H9 (cell line): ENCODE results near the gene TMSB10. TPM values are rescaled to one million over a fixed set of nuclear protein-coding genes. Genes with fewer than 3 reads are reported as not detected.
A peak's percentile ranks its signal among the peaks of the same experiment; 100 is the strongest.

Experiments
- DNase-seq: peaks from one replicate; pipeline ENCODE4 v3.0.0-alpha.2; 2017
- H2AFZ ChIP-seq: one replicate; pipeline ENCODE4 v1.6.1; 2013; ENCODE audit warnings: mild to moderate bottlenecking, low read length, control low read depth, moderate library complexity
- H2AK5ac ChIP-seq: 2 replicates; pipeline ENCODE4 v1.6.1; 2013; ENCODE audit warnings: low read length, control low read depth, mixed read lengths; ENCODE audit not compliant: insufficient read length
- H2BK120ac ChIP-seq: one replicate; pipeline ENCODE4 v1.6.1; 2013; ENCODE audit warnings: low read depth, mild to moderate bottlenecking, low read length, control low read depth, inconsistent platforms; ENCODE audit not compliant: poor library complexity, severe bottlenecking
- H2BK12ac ChIP-seq: 2 replicates; pipeline ENCODE4 v1.6.1; 2013; ENCODE audit warnings: low read length, control low read depth, mixed read lengths, low read depth; ENCODE audit not compliant: insufficient read length
- H2BK15ac ChIP-seq: 2 replicates; pipeline ENCODE4 v1.6.1; 2013; ENCODE audit warnings: low read depth, low read length, control low read depth
- H2BK20ac ChIP-seq: one replicate; pipeline ENCODE4 v1.6.1; 2013; ENCODE audit warnings: low read depth, mild to moderate bottlenecking, low read length, control low read depth, inconsistent platforms; ENCODE audit not compliant: poor library complexity, severe bottlenecking
- H2BK5ac ChIP-seq: 2 replicates; pipeline ENCODE4 v1.6.1; 2013; ENCODE audit warnings: low read length, control low read depth, mixed read lengths; ENCODE audit not compliant: insufficient read length
- H3K14ac ChIP-seq: 2 replicates; pipeline ENCODE4 v1.6.1; 2013; ENCODE audit warnings: low read length, control low read depth; ENCODE audit not compliant: insufficient read depth
- H3K18ac ChIP-seq: 2 replicates; pipeline ENCODE4 v1.6.1; 2013; ENCODE audit warnings: low read depth, mild to moderate bottlenecking, mixed read lengths, low read length, control low read depth; ENCODE audit not compliant: insufficient read length
- H3K23ac ChIP-seq: 2 replicates; pipeline ENCODE4 v1.6.1; 2013; ENCODE audit warnings: low read length, control low read depth, mixed read lengths, low read depth; ENCODE audit not compliant: insufficient read length
- H3K23me2 ChIP-seq: 2 replicates; pipeline ENCODE4 v1.6.1; 2013; ENCODE audit warnings: low read depth, mild to moderate bottlenecking, mixed read lengths, low read length, control low read depth; ENCODE audit not compliant: insufficient read length, poor library complexity, severe bottlenecking
- H3K27ac ChIP-seq: 2 replicates; pipeline ENCODE4 v1.5.1; 2013; ENCODE audit warnings: low read length, control low read depth, mixed read lengths, low read depth; ENCODE audit not compliant: insufficient read length
- H3K27me3 ChIP-seq: 2 replicates; pipeline ENCODE4 v1.6.1; 2013; ENCODE audit warnings: low read length, control low read depth, inconsistent platforms; ENCODE audit not compliant: insufficient read depth
- H3K4ac ChIP-seq: 2 replicates; pipeline ENCODE4 v1.6.1; 2013; ENCODE audit warnings: low read depth, mild to moderate bottlenecking, control low read depth, inconsistent platforms, low read length, moderate library complexity
- H3K4me1 ChIP-seq: 2 replicates; pipeline ENCODE4 v1.6.1; 2013; ENCODE audit warnings: low read length, control low read depth, inconsistent platforms; ENCODE audit not compliant: insufficient read depth
- H3K4me2 ChIP-seq: 2 replicates; pipeline ENCODE4 v1.6.1; 2013; ENCODE audit warnings: low read length, control low read depth, mixed read lengths; ENCODE audit not compliant: insufficient read length, insufficient read depth
- H3K56ac ChIP-seq: 2 replicates; pipeline ENCODE4 v1.6.1; 2013; ENCODE audit warnings: low read depth, mild to moderate bottlenecking, mixed read lengths, low read length, control low read depth; ENCODE audit not compliant: insufficient read length
- H3K79me1 ChIP-seq: 2 replicates; pipeline ENCODE4 v1.6.1; 2013; ENCODE audit warnings: low read depth, mild to moderate bottlenecking, moderate library complexity, low read length, control low read depth, inconsistent platforms; ENCODE audit not compliant: insufficient read depth, poor library complexity, severe bottlenecking
- H3K79me2 ChIP-seq: 2 replicates; pipeline ENCODE4 v1.6.1; 2013; ENCODE audit warnings: low read length, control low read depth, inconsistent platforms; ENCODE audit not compliant: insufficient read depth
- H3K9ac ChIP-seq: 2 replicates; pipeline ENCODE4 v1.6.1; 2013; ENCODE audit warnings: low read length, control low read depth, mixed read lengths; ENCODE audit not compliant: insufficient read length; ENCODE audit errors: extremely low read depth
- H3K9me3 ChIP-seq: one replicate; pipeline ENCODE4 v1.6.1; 2013; ENCODE audit warnings: low read depth, low read length, inconsistent platforms; ENCODE audit not compliant: control insufficient read depth
- H3T11ph ChIP-seq: one replicate; pipeline ENCODE4 v1.6.1; 2013; ENCODE audit warnings: mild to moderate bottlenecking, low read length, control low read depth, inconsistent platforms
- H4K20me1 ChIP-seq: one replicate; pipeline ENCODE4 v1.6.1; 2013; ENCODE audit not compliant: control insufficient read depth, insufficient read length, insufficient read depth
- H4K5ac ChIP-seq: 2 replicates; pipeline ENCODE4 v1.6.1; 2013; ENCODE audit warnings: low read depth, mild to moderate bottlenecking, mixed read lengths, low read length, control low read depth; ENCODE audit not compliant: insufficient read length
- H4K8ac ChIP-seq: replicated peaks from 2 replicates; pipeline ENCODE4 v1.6.1; 2013; ENCODE audit warnings: low read length, control low read depth, mixed read lengths, low read depth; ENCODE audit not compliant: insufficient read length
- H4K91ac ChIP-seq: 2 replicates; pipeline ENCODE4 v1.6.1; 2013; ENCODE audit warnings: low read depth, mild to moderate bottlenecking, moderate library complexity, mixed read lengths, low read length, control low read depth; ENCODE audit not compliant: insufficient read length
- H3K27ac Mint-ChIP-seq, 3 experiments: 2 replicates in 2 of 3; 3 replicates in 1 of 3; pipeline ENCODE4 v1.8.0; 2020 to 2021; ENCODE audit warnings: mixed read lengths in 3 of 3, mild to moderate bottlenecking in 1 of 3, moderate library complexity in 1 of 3
- H3K27me3 Mint-ChIP-seq: 2 replicates; pipeline ENCODE4 v1.8.0; 2021; ENCODE audit warnings: low read depth, mild to moderate bottlenecking, moderate library complexity, mixed read lengths
- H3K36me3 Mint-ChIP-seq, 3 experiments: 2 replicates in 2 of 3; 3 replicates in 1 of 3; pipeline ENCODE4 v1.8.0; 2020 to 2021; ENCODE audit warnings: low read depth in 3 of 3, mixed read lengths in 3 of 3; ENCODE audit not compliant: insufficient read depth in 1 of 3
- H3K4me1 Mint-ChIP-seq, 2 experiments: 2 replicates each; pipeline ENCODE4 v1.8.0; 2020; ENCODE audit warnings: mixed read lengths in 2 of 2
- H3K4me3 Mint-ChIP-seq, 2 experiments: 2 replicates in 1 of 2; 3 replicates in 1 of 2; pipeline ENCODE4 v1.8.0; 2020 to 2021; ENCODE audit warnings: mild to moderate bottlenecking in 2 of 2, mixed read lengths in 2 of 2, moderate library complexity in 1 of 2
- H3K9me3 Mint-ChIP-seq, 2 experiments: 2 replicates in 1 of 2; 3 replicates in 1 of 2; pipeline ENCODE4 v1.8.0; 2020; ENCODE audit warnings: mild to moderate bottlenecking in 2 of 2, mixed read lengths in 2 of 2, moderate library complexity in 1 of 2
- CTCF ChIP-seq: fragments of 200-600 bp; sonication (generic); conservative IDR thresholded peaks from 3 replicates; pipeline ENCODE4 v1.8.0; 2021; ENCODE audit warnings: antibody characterized with exemption, mild to moderate bottlenecking
- WGBS: extraction: QIAGEN DNeasy Blood & Tissue Kit; methylation state at CpG from one replicate; pipeline ENCODE4 v1.1.7; 2013; ENCODE audit warnings: missing lambda C conversion rate, low lambda C conversion rate, mixed read lengths; ENCODE audit not compliant: insufficient read length; ENCODE audit errors: extremely low coverage; 5-methylcytosine and 5-hydroxymethylcytosine counted together
- total RNA-seq: library from RNA; stranded (reverse); gene quantifications from 2 replicates; pipeline ENCODE4 v1.2.1, GENCODE V29; 2021

The TMSB10 gene
- total RNA-seq, 1 experiment from 2014 or later, result 755 TPM

GRCh38 chr2:84856787-84857186, 48.7 kb upstream of the TMSB10 start:
- Mint-ChIP-seq H3K27me3 (peaks cover 94% of the 10 kb centered on the region), H3K9me3 (peaks cover 11 to 12% of the 10 kb centered on the region in 2 experiments), H3K36me3 (peaks cover 0 to 6% (median 2%) of the 10 kb centered on the region in 3 experiments; a peak in 5 of 7 replicates), H3K4me3 (peak overlapping the region in 1 of 2 experiments; percentile 14; a peak in 1 of 5 replicates), H3K4me1 (peaks cover 26 to 30% of the 10 kb centered on the region in 2 experiments), H3K27ac (no peak overlapping the region)
- Histone ChIP-seq H3K14ac (no peak overlapping the region), H2AK5ac (no peak overlapping the region), H2BK20ac (no peak overlapping the region), H4K8ac (no peak overlapping the region), H3K9ac (no peak overlapping the region), H3K23me2 (no peaks in the 10 kb centered on the region), H3K56ac (no peak overlapping the region), H2BK12ac (no peak overlapping the region), H3K4me2 (no peak overlapping the region), H3T11ph (no peak overlapping the region), H4K91ac (no peak overlapping the region), H3K18ac (no peak overlapping the region), H3K27me3 (peaks cover 12% of the 10 kb centered on the region; the same call in 1 of the 2 replicates), H2BK5ac (no peak overlapping the region), H4K20me1 (no peaks in the 10 kb centered on the region), H3K4me1 (peaks cover 5% of the 10 kb centered on the region; the same call in 1 of the 2 replicates), H4K5ac (no peak overlapping the region), H2AFZ (no peak overlapping the region), H2BK15ac (no peak overlapping the region), H3K23ac (no peak overlapping the region), H3K79me1 (no peaks in the 10 kb centered on the region), H3K79me2 (no peaks in the 10 kb centered on the region), H3K4ac (no peak overlapping the region), H2BK120ac (no peak overlapping the region), H3K9me3 (no peaks in the 10 kb centered on the region), H3K27ac (no peak overlapping the region)
- no peak for DNase-seq
- no CpG with 5 or more reads among the region's 6 CpGs for WGBS
- no peak for TF ChIP-seq CTCF
